Ascending aorta (tissue), 2 donors: ENCODE data around the gene ZNF746. TPM values are rescaled to one million over a fixed set of nuclear protein-coding genes. Genes with fewer than 3 reads are reported as not detected.

Experiments used
- DNase-seq, 2 donors: peaks; one replicate each; pipeline ENCODE4 v3.0.0-alpha.2; 2019; ENCODE audit warnings: low spot score in 2 of 2
- H3K27ac ChIP-seq, 2 donors: fragments of 200-600 bp; sonication (generic); one replicate each; pipeline ENCODE4 v1.5.1; 2016 to 2017; ENCODE audit warnings: mild to moderate bottlenecking in 1 of 2
- H3K27me3 ChIP-seq: fragments of 200-600 bp; sonication (generic); one replicate; pipeline ENCODE4 v1.5.1; 2017
- H3K36me3 ChIP-seq, 2 donors: fragments of 200-600 bp; sonication (generic); one replicate each; pipeline ENCODE4 v1.5.1; 2016
- H3K4me1 ChIP-seq, 2 donors: fragments of 200-600 bp; sonication (generic); one replicate each; pipeline ENCODE4 v1.5.1; 2016 to 2017; ENCODE audit warnings: mild to moderate bottlenecking in 1 of 2
- H3K4me3 ChIP-seq, 2 donors: fragments of 200-600 bp; sonication (generic); one replicate each; pipeline ENCODE4 v1.5.1; 2016 to 2017; ENCODE audit warnings: mild to moderate bottlenecking in 1 of 2
- H3K9me3 ChIP-seq, 2 donors: fragments of 200-600 bp; sonication (generic); one replicate each; pipeline ENCODE4 v1.5.1; 2016
- CTCF ChIP-seq, 3 experiments: fragments of 200-600 bp in 2 of 3; fragments of 450-650 bp in 1 of 3; sonication (generic) in 2 of 3; IDR thresholded peaks; one replicate each; pipeline ENCODE4 v1.5.1; 2016 to 2019; ENCODE audit warnings: antibody characterized with exemption in 3 of 3, mild to moderate bottlenecking in 1 of 3, moderate library complexity in 1 of 3
- intact Hi-C: fragments of 100-400 bp; cut with DNase I; formaldehyde crosslinking; loops from one replicate; pipeline ENCODE4 v1.15.1; 2023
- total RNA-seq: library from RNA; depleted of rRNA; stranded (reverse); fragments of >200 nt; gene quantifications from one replicate; pipeline ENCODE4 v1.1.0, GENCODE V29; 2016

ZNF746 gene
- total RNA-seq, 1 donor from 2014 or later, result 27.5 TPM

- Histone ChIP-seq H3K27ac (no peak overlapping the region), H3K27me3 (no peaks in the 10 kb centered on the region), H3K36me3 (peaks cover 25 to 27% of the 10 kb centered on the region in 2 donors), H3K9me3 (no peaks in the 10 kb centered on the region), H3K4me3 (no peak overlapping the region), H3K4me1 (no peaks in the 10 kb centered on the region)
- TF ChIP-seq CTCF (IDR thresholded peaks at IDR 0.05), result no peak
- intact Hi-C loops, result no loop called here
- DNase-seq, result no peak
Measured at GRCh38 chr7:149469806-149470205, 27.8 kb downstream of the ZNF746 start.

GRCh38 chr7:149468208-149468607 is 29.4 kb downstream of the ZNF746 start:
- DNase-seq, result no peak
- H3K36me3 ChIP-seq, result peaks cover 11 to 12% of the 10 kb centered on the region in 2 donors
- no peaks in the 10 kb centered on the region for H3K9me3 ChIP-seq
- no peaks in the 10 kb centered on the region for H3K27me3 ChIP-seq
- TF ChIP-seq CTCF (IDR thresholded peaks at IDR 0.05), result no peak
- no peaks in the 10 kb centered on the region for H3K4me1 ChIP-seq
- intact Hi-C loops, result no loop called here
- H3K27ac ChIP-seq, result no peak overlapping the region
- no peak overlapping the region for H3K4me3 ChIP-seq

- no peak overlapping the region for H3K27ac ChIP-seq
- H3K4me1 ChIP-seq, result no peaks in the 10 kb centered on the region
- DNase-seq, result no peak
- no peaks in the 10 kb centered on the region for H3K27me3 ChIP-seq
- H3K4me3 ChIP-seq, result no peak overlapping the region
- no peak for TF ChIP-seq CTCF (IDR thresholded peaks at IDR 0.05)
- H3K36me3 ChIP-seq, result peaks cover 4 to 5% of the 10 kb centered on the region in 2 donors
- intact Hi-C loops, result no loop called here
- no peaks in the 10 kb centered on the region for H3K9me3 ChIP-seq
Measured at GRCh38 chr7:149467321-149467859, 30.2 kb downstream of the ZNF746 start.

- intact Hi-C loops, result no loop called here
- no peak for TF ChIP-seq CTCF (IDR thresholded peaks at IDR 0.05)
Measured at GRCh38 chr7:149466364-149466763, 31.2 kb downstream of the ZNF746 start.

GRCh38 chr7:149463500-149464161 is 34.0 kb downstream of the ZNF746 start:
- DNase-seq, result no peak
- intact Hi-C loops, result no loop called here
- peaks cover 3 to 9% of the 10 kb centered on the region in 2 donors for H3K4me1 ChIP-seq
- H3K27me3 ChIP-seq, result no peaks in the 10 kb centered on the region
- no peaks in the 10 kb centered on the region for H3K36me3 ChIP-seq
- no peak overlapping the region for H3K4me3 ChIP-seq
- no peaks in the 10 kb centered on the region for H3K9me3 ChIP-seq
- TF ChIP-seq CTCF (IDR thresholded peaks at IDR 0.05), result no peak
- no peak overlapping the region for H3K27ac ChIP-seq

More at GRCh38 chr7:149466364-149466763, 31.2 kb downstream of the ZNF746 start:
- H3K4me1 ChIP-seq, result no peaks in the 10 kb centered on the region
- no peaks in the 10 kb centered on the region for H3K27me3 ChIP-seq
- no peak overlapping the region for H3K4me3 ChIP-seq
- DNase-seq, result no peak
- H3K36me3 ChIP-seq, result peaks cover 2 to 3% of the 10 kb centered on the region in 2 donors
- H3K9me3 ChIP-seq, result no peaks in the 10 kb centered on the region
- no peak overlapping the region for H3K27ac ChIP-seq
